Spleen (tissue), 7 donors: Measurements from ENCODE around the gene DLG2.

Source experiments
- POLR2A ChIP-seq, 3 donors: fragments of 450-650 bp; IDR thresholded peaks; one replicate each; pipeline ENCODE4 v1.5.1; 2017; ENCODE audit warnings: antibody characterized with exemption in 3 of 3, mild to moderate bottlenecking in 1 of 3
- TF ChIP-seq, protein P1 (sequence below), 11 experiments: fragments of 200-600 bp in 7 of 11; fragments of 450-650 bp in 4 of 11; sonication (generic) in 4 of 11; IDR thresholded peaks in 8 of 11; conservative IDR thresholded peaks in 3 of 11; 1 replicate in 7 of 11; 2 replicates in 4 of 11; pipeline versions ENCODE4 v1.4.0 to v1.8.0; 2016 to 2021; ENCODE audit warnings: antibody characterized with exemption in 11 of 11, inconsistent platforms in 4 of 11, mild to moderate bottlenecking in 1 of 11
- donor health status: DM: no; HTN: no; CAD: no; lungs with moderate emphysema.
- donor health status: DM: no; HTN: no; CAD: no.
- donor health status: DM: no; HTN: no; CAD: no.

DNA sequence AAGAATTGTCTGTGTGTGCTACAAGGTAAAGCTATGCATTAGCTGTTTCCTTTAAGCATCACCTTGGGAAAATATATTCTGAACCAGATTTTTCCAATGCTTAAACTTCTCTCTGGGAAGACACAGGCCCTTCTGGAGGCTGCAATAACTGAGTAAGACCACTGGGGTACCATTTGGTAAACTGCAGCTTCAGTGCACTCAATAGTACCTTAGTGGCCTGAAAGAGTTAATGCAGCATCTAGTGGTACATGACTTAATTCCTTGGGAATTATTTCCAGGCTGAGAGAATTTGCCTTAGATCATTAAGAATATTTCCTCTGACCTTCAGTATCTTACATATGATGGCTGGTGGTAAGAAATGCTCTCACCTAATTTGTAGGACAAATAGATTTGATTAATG is 727.4 kb downstream of the DLG2 start:
- TF ChIP-seq, protein P1, sequence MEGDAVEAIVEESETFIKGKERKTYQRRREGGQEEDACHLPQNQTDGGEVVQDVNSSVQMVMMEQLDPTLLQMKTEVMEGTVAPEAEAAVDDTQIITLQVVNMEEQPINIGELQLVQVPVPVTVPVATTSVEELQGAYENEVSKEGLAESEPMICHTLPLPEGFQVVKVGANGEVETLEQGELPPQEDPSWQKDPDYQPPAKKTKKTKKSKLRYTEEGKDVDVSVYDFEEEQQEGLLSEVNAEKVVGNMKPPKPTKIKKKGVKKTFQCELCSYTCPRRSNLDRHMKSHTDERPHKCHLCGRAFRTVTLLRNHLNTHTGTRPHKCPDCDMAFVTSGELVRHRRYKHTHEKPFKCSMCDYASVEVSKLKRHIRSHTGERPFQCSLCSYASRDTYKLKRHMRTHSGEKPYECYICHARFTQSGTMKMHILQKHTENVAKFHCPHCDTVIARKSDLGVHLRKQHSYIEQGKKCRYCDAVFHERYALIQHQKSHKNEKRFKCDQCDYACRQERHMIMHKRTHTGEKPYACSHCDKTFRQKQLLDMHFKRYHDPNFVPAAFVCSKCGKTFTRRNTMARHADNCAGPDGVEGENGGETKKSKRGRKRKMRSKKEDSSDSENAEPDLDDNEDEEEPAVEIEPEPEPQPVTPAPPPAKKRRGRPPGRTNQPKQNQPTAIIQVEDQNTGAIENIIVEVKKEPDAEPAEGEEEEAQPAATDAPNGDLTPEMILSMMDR (IDR thresholded peaks at IDR 0.05 in 8 of 11, conservative IDR thresholded peaks at IDR 0.05 in 3 of 11) = no peak
- TF ChIP-seq POLR2A (IDR thresholded peaks at IDR 0.05) = no peak
